ENCODE data around the gene NPAS2.

DNA sequence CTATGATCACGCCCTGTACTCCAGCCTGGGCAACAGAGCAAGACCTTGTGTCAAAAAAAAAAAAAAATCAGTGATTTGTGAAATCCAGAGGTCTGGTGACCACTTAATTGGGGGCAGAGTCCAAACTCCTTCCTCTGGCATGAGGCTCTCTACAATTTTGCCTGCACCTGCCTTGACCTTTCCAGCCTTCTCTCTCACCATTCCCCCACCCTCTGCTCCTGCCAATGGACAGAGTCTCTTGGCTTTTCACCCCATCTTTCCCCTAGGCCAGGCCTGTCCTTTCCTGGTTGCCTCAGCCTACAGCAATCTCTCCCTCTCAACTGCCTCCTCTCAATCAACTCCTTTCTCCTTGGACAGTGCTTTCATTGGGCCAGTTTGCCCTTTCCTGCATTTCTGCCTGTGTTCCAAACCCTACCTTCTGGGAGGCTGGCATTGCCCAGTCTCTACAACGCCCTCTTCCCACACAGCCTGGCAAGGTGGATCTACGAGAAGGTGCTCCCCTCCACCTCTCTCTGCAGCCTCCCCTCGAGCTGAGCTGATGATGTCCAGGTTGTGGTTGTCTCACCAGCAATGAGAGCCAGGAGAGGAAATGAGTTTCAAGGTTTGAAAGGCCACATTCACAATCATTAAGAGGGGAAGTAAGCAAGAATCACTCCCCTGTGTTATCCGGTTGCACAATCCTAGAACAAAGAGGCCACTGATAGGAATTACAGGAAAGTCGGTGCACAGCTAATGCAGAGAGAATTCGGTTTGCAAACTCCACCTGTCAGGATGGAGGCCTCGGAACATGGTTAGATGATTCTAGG is 39.5 kb upstream of the NPAS2 start:
- TF ChIP-seq, protein P1, sequence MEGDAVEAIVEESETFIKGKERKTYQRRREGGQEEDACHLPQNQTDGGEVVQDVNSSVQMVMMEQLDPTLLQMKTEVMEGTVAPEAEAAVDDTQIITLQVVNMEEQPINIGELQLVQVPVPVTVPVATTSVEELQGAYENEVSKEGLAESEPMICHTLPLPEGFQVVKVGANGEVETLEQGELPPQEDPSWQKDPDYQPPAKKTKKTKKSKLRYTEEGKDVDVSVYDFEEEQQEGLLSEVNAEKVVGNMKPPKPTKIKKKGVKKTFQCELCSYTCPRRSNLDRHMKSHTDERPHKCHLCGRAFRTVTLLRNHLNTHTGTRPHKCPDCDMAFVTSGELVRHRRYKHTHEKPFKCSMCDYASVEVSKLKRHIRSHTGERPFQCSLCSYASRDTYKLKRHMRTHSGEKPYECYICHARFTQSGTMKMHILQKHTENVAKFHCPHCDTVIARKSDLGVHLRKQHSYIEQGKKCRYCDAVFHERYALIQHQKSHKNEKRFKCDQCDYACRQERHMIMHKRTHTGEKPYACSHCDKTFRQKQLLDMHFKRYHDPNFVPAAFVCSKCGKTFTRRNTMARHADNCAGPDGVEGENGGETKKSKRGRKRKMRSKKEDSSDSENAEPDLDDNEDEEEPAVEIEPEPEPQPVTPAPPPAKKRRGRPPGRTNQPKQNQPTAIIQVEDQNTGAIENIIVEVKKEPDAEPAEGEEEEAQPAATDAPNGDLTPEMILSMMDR (IDR thresholded peaks at IDR 0.05), result no peak
- TF ChIP-seq EZH2 (IDR thresholded peaks at IDR 0.05), result no peak
